BLaER1 (cell line): ENCODE measurements around the gene GSTT2B.
"Not testable (repeated sequence)": the region's sequence is repeated elsewhere in the genome, so short reads cannot be mapped to it uniquely, and the experiment has no call there.

Source experiments
- H3K27ac ChIP-seq: shearing (Covaris generic); formaldehyde crosslinking; 2 replicates; pipeline ENCODE4 v1.8.1; 2022
- H3K27me3 ChIP-seq: shearing (Covaris generic); formaldehyde crosslinking; 2 replicates; pipeline ENCODE4 v1.8.1; 2022
- H3K36me3 ChIP-seq: shearing (Covaris generic); formaldehyde crosslinking; 2 replicates; pipeline ENCODE4 v1.8.1; 2022
- H3K4me1 ChIP-seq: shearing (Covaris generic); formaldehyde crosslinking; 2 replicates; pipeline ENCODE4 v1.8.1; 2022
- H3K4me2 ChIP-seq: shearing (Covaris generic); formaldehyde crosslinking; 2 replicates; pipeline ENCODE4 v1.8.1; 2022
- H3K4me3 ChIP-seq: shearing (Covaris generic); formaldehyde crosslinking; 2 replicates; pipeline ENCODE4 v1.8.1; 2022
- H3K9ac ChIP-seq: shearing (Covaris generic); formaldehyde crosslinking; 2 replicates; pipeline ENCODE4 v1.8.1; 2022
- H3K9me3 ChIP-seq: shearing (Covaris generic); formaldehyde crosslinking; 2 replicates; pipeline ENCODE4 v1.8.1; 2022
- H4K20me1 ChIP-seq: shearing (Covaris generic); formaldehyde crosslinking; 2 replicates; pipeline ENCODE4 v1.8.1; 2022
- Cebpa-rat ChIP-seq: shearing (Covaris generic); IDR thresholded peaks from 2 replicates; pipeline ENCODE4 v1.8.1; 2022

GSTT2B gene

GRCh38 chr22:23984430-23984829, 23.4 kb upstream of the GSTT2B start:
- no peak for TF ChIP-seq Cebpa-rat
- H3K9me3 ChIP-seq, result no peaks in the 10 kb centered on the region
- no peaks in the 10 kb centered on the region for H3K4me1 ChIP-seq
- no peak overlapping the region for H3K4me3 ChIP-seq
- H3K4me2 ChIP-seq, result no peak overlapping the region
- no peak overlapping the region for H3K9ac ChIP-seq
- H3K27ac ChIP-seq, result no peak overlapping the region
- no peaks in the 10 kb centered on the region for H4K20me1 ChIP-seq
- peaks cover 10% of the 10 kb centered on the region for H3K27me3 ChIP-seq
- no peaks in the 10 kb centered on the region for H3K36me3 ChIP-seq

DNA sequence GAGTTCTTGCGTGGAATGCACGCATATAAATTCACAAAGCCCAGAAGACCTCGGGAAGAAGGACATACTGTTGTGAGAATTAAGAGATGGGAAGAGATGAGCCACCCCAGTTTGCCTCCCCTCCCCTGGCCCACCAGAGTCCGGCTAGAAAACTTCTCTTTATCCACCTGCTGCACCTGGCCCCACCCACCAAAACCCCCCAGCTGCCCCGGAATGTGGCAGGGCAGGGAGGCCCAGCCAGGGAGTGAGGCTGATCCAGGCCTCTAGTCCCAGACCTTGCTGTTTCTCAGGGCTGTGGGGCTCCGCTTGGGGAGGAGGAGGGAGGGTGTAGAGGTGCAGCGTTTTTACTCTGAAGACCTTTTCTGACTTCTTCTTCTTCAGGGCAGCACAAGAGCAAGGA, 19.6 kb upstream of the GSTT2B start:
- not testable (repeated sequence) for H3K4me2 ChIP-seq, H3K36me3 ChIP-seq, H3K27ac ChIP-seq, H3K4me3 ChIP-seq, H3K9ac ChIP-seq, H3K4me1 ChIP-seq, H4K20me1 ChIP-seq, H3K9me3 ChIP-seq
- H3K27me3 ChIP-seq, result peaks cover 10% of the 10 kb centered on the region

DNA sequence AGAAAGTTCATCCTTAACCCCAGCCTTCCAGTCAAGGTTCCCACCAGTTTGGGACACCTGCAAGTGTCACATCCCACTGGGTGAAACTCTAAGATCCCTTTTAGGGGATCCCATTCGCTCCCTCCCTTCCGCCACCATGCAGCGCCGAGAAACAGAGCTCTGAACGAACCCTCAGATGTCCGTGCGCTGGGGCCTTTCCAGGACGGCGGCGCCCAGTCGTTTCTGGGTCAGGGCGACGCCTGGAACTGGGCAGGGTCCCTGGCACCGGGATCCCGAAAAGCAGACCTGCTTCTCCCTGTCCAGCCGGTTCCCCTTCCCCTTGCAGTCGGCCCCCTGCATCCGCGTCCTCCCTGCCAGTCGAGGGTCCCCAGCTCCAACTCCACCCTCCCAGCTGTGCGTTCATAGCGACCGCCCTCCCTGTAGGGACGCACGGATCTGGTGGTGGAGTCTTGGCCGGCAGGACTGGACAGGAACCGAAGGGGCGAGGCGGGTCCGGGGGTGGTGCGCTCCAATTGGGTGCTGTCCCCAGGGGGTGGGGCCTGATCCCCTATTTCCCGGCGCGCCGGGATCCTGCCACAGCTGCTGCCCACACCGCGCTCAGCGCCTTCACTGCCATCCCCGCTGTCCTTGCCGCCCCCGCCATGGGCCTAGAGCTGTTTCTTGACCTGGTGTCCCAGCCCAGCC, 18.7 kb upstream of the GSTT2B start, which contains the start of gene GSTT2:
Gene GSTT2 (plus strand): TSS at position 578 of the 684 bp plus-strand sequence.
- H3K27ac ChIP-seq, H3K36me3 ChIP-seq, H4K20me1 ChIP-seq, H3K4me3 ChIP-seq, H3K4me1 ChIP-seq, H3K9ac ChIP-seq, H3K9me3 ChIP-seq, H3K4me2 ChIP-seq: not testable (repeated sequence)
- peaks cover 10% of the 10 kb centered on the region for H3K27me3 ChIP-seq

GRCh38 chr22:23977304-23977703, 16.3 kb upstream of the GSTT2B start:
- not testable (repeated sequence) for H3K4me3 ChIP-seq, H3K36me3 ChIP-seq, H3K4me2 ChIP-seq, H3K9me3 ChIP-seq, H4K20me1 ChIP-seq, H3K27ac ChIP-seq, H3K4me1 ChIP-seq, H3K9ac ChIP-seq
- H3K27me3 ChIP-seq, result peaks cover 10% of the 10 kb centered on the region

- H3K27ac ChIP-seq, H3K9ac ChIP-seq, H3K4me2 ChIP-seq, H3K27me3 ChIP-seq, H3K4me3 ChIP-seq, H3K9me3 ChIP-seq: not testable (repeated sequence)
- Histone ChIP-seq H4K20me1 (peaks cover 21% of the 10 kb centered on the region), H3K36me3 (peaks cover 21% of the 10 kb centered on the region), H3K4me1 (peaks cover 18% of the 10 kb centered on the region)
Measured at GRCh38 chr22:23974836-23975352, 13.9 kb upstream of the GSTT2B start.

GRCh38 chr22:23974345-23974744, 13.3 kb upstream of the GSTT2B start, which contains the start of gene DDT:
TSS of gene DDT (minus strand) at chr22:23974441. CDS start at chr22:23974414, 27 bp downstream.
- not testable (repeated sequence) for H3K9ac ChIP-seq, H3K4me2 ChIP-seq, H3K9me3 ChIP-seq, H3K27ac ChIP-seq, H3K27me3 ChIP-seq, H3K4me3 ChIP-seq
- Histone ChIP-seq H3K36me3 (peaks cover 27% of the 10 kb centered on the region), H4K20me1 (peaks cover 26% of the 10 kb centered on the region), H3K4me1 (peaks cover 24% of the 10 kb centered on the region)

DNA sequence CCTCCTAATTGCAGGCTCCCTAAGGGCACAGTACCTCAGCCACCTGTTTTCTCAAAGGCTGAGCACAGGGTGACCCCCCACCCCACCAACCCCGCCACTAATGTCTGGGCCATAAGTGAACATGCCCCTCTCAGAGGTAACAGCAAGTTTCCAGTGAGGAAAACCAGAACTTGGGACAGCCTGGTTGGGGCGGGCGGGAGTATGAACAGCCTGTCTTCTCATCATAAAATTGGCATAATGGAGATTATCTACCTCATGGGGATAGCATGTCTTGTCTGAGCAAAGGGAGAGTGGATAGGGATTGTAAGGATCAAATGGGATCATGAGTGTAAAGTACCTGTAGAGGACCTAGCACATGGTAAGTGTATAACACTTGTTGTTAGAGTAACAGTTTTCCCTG, 10.9 kb upstream of the GSTT2B start:
- H3K4me3 ChIP-seq, H3K9me3 ChIP-seq, H3K9ac ChIP-seq, H3K27ac ChIP-seq, H3K27me3 ChIP-seq: not testable (repeated sequence)
- Histone ChIP-seq H3K4me1 (peaks cover 29% of the 10 kb centered on the region), H3K4me2 (peak overlapping the region; percentile 9; the same call in 1 of the 2 replicates), H4K20me1 (peaks cover 31% of the 10 kb centered on the region), H3K36me3 (peaks cover 31% of the 10 kb centered on the region)

- H3K27ac ChIP-seq, result no peak overlapping the region
- TF ChIP-seq Cebpa-rat, result no peak
- H3K4me2 ChIP-seq, result peak overlapping the region; percentile 9; the same call in 1 of the 2 replicates
- peaks cover 31% of the 10 kb centered on the region for H3K36me3 ChIP-seq
- no peaks in the 10 kb centered on the region for H3K27me3 ChIP-seq
- H3K9ac ChIP-seq, result no peak overlapping the region
- H3K9me3 ChIP-seq, result no peaks in the 10 kb centered on the region
- peaks cover 29% of the 10 kb centered on the region for H3K4me1 ChIP-seq
- peaks cover 31% of the 10 kb centered on the region for H4K20me1 ChIP-seq
- H3K4me3 ChIP-seq, result no peak overlapping the region
Measured at GRCh38 chr22:23970816-23971486, 10.0 kb upstream of the GSTT2B start.

DNA sequence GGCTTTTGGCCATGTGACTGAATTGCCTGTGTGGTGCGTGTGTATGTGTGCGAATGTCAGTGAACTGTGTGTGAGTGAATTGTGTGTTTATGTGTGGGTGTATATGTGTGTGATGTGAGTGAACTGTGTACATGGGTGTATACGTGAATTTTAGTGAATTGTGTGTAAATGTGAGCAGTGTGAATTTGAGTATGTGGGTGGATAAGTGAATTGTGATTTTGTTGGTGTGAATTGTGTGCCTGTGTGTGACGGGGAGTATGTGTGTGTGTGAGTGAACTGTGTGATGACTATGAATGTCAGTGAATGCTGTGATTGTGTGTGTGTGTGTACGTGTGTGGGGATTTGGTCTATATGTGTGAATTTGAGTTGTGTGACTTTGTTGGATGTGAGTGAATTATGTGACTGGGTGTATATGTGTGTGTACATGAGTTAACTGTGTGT, 9.2 kb upstream of the GSTT2B start:
- TF ChIP-seq Cebpa-rat, result no peak
- Histone ChIP-seq H4K20me1 (peaks cover 31% of the 10 kb centered on the region), H3K36me3 (peaks cover 31% of the 10 kb centered on the region), H3K9me3 (no peaks in the 10 kb centered on the region), H3K27me3 (no peaks in the 10 kb centered on the region), H3K4me1 (peaks cover 29% of the 10 kb centered on the region), H3K4me3 (no peak overlapping the region), H3K27ac (no peak overlapping the region), H3K4me2 (peak overlapping the region; percentile 18; the same call in 1 of the 2 replicates), H3K9ac (peak overlapping the region; percentile 34; the same call in 1 of the 2 replicates)

GRCh38 chr22:23969071-23969470, 8.1 kb upstream of the GSTT2B start:
- Histone ChIP-seq H3K36me3 (peaks cover 31% of the 10 kb centered on the region), H3K4me1 (peaks cover 29% of the 10 kb centered on the region), H3K27ac (no peak overlapping the region), H3K4me3 (no peak overlapping the region), H3K4me2 (peak overlapping the region; percentile 18), H3K9me3 (no peaks in the 10 kb centered on the region), H3K9ac (no peak overlapping the region), H3K27me3 (no peaks in the 10 kb centered on the region), H4K20me1 (peaks cover 31% of the 10 kb centered on the region)
- TF ChIP-seq Cebpa-rat, result no peak

DNA sequence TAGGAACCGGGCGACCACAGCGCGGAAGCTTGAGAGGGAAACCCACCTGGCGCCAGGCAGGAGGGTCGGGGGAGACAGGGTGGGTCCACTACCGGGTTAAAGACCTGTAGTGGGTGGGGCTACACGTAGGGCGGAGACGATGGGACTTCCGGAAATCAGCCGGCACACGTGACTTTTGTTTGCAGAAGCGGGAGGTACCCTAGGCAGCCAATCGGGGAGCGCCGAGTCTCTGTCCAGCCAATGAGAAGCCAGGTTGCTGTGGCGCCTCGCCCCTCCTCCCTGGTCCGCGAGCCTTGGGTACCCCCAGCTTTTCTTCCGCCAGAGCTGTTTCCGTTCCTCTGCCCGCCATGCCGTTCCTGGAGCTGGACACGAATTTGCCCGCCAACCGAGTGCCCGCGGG, 5.6 kb upstream of the GSTT2B start, which contains the start of gene DDTL:
Gene DDTL (plus strand): TSS at position 321 of the 400 bp plus-strand sequence. CDS start 27 bp downstream, at position 348.
- Histone ChIP-seq H3K36me3 (peaks cover 26% of the 10 kb centered on the region), H4K20me1 (peaks cover 27% of the 10 kb centered on the region), H3K4me1 (peaks cover 27% of the 10 kb centered on the region)
- H3K9me3 ChIP-seq, H3K4me3 ChIP-seq, H3K9ac ChIP-seq, H3K4me2 ChIP-seq, H3K27me3 ChIP-seq, H3K27ac ChIP-seq: not testable (repeated sequence)

DNA sequence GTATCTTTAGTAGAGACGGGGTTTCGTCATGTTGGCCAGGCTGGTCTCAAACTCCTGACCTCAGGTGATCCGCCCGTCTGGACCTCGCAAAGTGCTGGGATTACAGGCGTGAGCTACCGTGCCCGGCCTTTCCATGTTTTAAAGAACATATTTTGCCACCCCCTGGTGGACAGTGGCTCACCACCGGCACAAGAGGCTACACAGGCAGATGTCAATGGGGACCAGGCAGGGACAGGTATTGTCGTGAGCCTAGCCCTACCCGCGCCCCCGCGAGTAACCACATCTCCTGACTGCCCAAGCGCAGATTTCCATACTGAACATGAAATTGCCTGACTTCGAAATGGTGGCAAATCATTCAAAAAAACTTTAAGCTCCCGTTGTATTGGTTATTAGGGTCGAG, 5.1 kb upstream of the GSTT2B start:
- peaks cover 22% of the 10 kb centered on the region for H3K4me1 ChIP-seq
- H3K9ac ChIP-seq, H3K9me3 ChIP-seq, H3K27ac ChIP-seq, H3K4me2 ChIP-seq, H3K27me3 ChIP-seq, H3K4me3 ChIP-seq: not testable (repeated sequence)
- peaks cover 22% of the 10 kb centered on the region for H3K36me3 ChIP-seq
- H4K20me1 ChIP-seq, result peaks cover 22% of the 10 kb centered on the region

DNA sequence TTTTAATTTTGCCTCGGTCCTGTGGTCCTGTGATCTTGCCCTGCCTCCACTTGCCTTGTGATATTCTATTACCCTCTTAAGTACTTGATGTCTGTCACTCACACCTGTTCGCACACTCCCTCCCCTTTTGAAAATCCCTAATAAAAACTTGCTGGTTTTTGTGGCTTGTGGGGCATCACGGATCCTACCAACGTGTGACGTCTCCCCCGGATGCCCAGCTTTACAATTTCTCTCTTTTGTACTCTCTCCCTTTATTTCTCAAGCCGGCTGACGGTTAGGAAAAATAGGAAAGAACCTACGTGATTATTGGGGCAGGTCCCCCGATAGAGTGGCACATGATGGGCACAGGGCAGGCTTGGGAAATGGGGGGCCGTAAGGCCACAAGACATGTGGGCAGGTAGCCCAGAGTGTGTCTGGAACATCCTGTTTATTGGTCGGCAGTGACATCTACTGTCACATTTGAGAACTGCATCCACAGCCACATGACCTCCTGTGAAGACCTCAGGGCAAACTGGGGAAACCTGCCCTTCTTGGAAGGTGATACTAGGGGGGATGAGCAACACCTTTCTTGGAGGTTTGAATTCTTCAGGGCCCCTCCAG, 4.6 kb downstream of the GSTT2B start:
- not testable (repeated sequence) for H3K4me3 ChIP-seq, H3K27ac ChIP-seq, H3K36me3 ChIP-seq, H3K9ac ChIP-seq, H4K20me1 ChIP-seq, H3K4me2 ChIP-seq, H3K9me3 ChIP-seq, H3K4me1 ChIP-seq
- H3K27me3 ChIP-seq, result peaks cover 17% of the 10 kb centered on the region

DNA sequence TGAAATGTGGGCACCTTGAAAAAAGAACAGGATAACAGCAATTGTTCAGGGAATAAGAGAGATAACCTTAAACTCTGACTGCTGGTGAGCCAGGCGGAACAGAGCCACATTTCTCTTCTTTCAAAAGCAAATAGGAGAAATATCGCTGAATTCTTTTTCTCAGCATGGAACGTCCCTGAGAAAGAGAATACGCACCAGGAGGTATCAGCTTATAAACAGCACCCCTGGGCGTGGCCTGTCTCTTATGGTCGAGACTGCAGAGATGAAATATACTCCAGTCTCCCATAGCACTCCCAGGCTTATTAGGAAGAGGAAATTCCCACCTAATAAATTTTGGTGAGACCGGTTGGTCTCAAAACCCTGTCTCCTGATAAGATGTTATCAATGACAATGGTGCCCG, 5.1 kb downstream of the GSTT2B start:
- not testable (repeated sequence) for H3K4me1 ChIP-seq, H3K9me3 ChIP-seq, H3K4me2 ChIP-seq, H4K20me1 ChIP-seq, H3K9ac ChIP-seq, H3K36me3 ChIP-seq, H3K27ac ChIP-seq, H3K4me3 ChIP-seq
- H3K27me3 ChIP-seq, result peaks cover 17% of the 10 kb centered on the region
